Thyroid gland (tissue), 4 donors: ENCODE data around the gene CLIC3. TPM values are rescaled to one million over a fixed set of nuclear protein-coding genes. Genes with fewer than 3 reads are reported as not detected.

Experiments used
- DNase-seq, 2 donors: peaks; one replicate each; pipeline ENCODE4 v3.0.0-alpha.2; 2019
- H3K27ac ChIP-seq, 3 donors: fragments of 200-600 bp; sonication (generic); 1 replicate in 2 of 3; 2 replicates in 1 of 3; pipeline ENCODE4 v1.5.1; 2016 to 2019; ENCODE audit warnings: mild to moderate bottlenecking in 1 of 3, moderate library complexity in 1 of 3
- H3K27me3 ChIP-seq: fragments of 200-600 bp; sonication (generic); one replicate; pipeline ENCODE4 v1.5.1; 2019
- H3K36me3 ChIP-seq, 2 donors: fragments of 200-600 bp; sonication (generic); one replicate each; pipeline ENCODE4 v1.5.1; 2016 to 2019
- H3K4me1 ChIP-seq, 2 donors: fragments of 200-600 bp; sonication (generic); one replicate each; pipeline ENCODE4 v1.5.1; 2017 to 2019
- H3K4me3 ChIP-seq, 3 donors: fragments of 200-600 bp; sonication (generic); replicated peaks in 1 of 3; 1 replicate in 2 of 3; 2 replicates in 1 of 3; pipeline ENCODE4 v1.5.1; 2016; ENCODE audit warnings: mild to moderate bottlenecking in 1 of 3
- H3K9me3 ChIP-seq: fragments of 200-600 bp; sonication (generic); one replicate; pipeline ENCODE4 v1.5.1; 2017
- CTCF ChIP-seq, 6 experiments: fragments of 200-600 bp in 3 of 6; fragments of 450-650 bp in 3 of 6; sonication (generic) in 3 of 6; IDR thresholded peaks; one replicate each; pipeline ENCODE4 v1.5.1; 2016 to 2019; ENCODE audit warnings: antibody characterized with exemption in 6 of 6, mild to moderate bottlenecking in 2 of 6, inconsistent platforms in 1 of 6, moderate library complexity in 1 of 6
- POLR2A ChIP-seq, 2 donors: fragments of 450-650 bp; IDR thresholded peaks; one replicate each; pipeline ENCODE4 v1.6.1; 2017; ENCODE audit warnings: antibody characterized with exemption in 2 of 2, mild to moderate bottlenecking in 2 of 2, moderate library complexity in 1 of 2
- WGBS, 2 donors: methylation state at CpG; one replicate each; pipeline ENCODE4 v1.1.5; 2017; 5-methylcytosine and 5-hydroxymethylcytosine counted together
- intact Hi-C: fragments of 100-400 bp; cut with DNase I; formaldehyde crosslinking; loops from one replicate; pipeline ENCODE4 v1.15.1; 2023
- total RNA-seq, 4 donors: library from RNA; depleted of rRNA; stranded (reverse); fragments of >200 nt; gene quantifications; one replicate each; pipeline ENCODE4 v1.2.3, GENCODE V29; 2016

The CLIC3 gene
- total RNA-seq, 4 donors from 2014 or later: 97.7 to 301 (median 268) TPM

DNA sequence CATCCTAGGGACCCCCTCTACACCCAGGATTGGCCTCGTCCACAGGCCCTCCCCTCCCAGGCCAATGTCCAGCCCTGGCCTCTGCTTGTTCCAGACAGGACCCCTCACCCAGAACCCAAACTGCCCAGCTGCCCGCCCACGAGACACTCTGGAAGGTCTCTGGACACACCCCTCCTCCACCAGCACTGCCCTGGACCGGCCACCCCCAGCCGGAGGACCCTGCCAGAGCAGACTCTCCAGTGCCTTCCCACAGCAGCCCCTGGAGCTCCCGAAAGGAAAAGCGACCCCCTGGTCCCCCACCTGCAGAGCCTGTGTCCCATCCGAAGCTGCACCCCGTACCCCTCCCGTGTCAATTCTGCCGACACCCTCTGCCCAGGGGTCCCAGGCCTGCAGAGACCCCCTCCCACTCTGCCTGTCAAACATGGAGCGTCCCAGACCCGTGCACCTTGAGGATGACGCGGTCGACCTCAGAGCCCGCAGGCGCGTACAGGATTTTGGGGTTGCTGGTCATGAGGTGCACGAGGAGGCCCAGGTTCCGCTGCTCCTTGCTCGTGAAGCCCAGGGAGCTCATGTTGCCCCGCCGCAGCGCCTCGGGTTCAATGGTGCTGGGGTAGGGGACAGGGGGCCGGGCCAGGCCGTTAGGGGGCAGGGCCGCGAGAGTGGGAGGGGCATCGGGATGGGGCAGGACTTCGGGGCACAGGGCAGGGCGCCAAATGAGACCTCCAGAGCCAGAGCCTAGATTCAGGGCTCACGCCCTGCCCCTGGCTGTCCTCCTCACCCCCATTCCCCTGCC lies 23.7 kb upstream of the CLIC3 start:
- Histone ChIP-seq H3K27ac (no peak overlapping the region), H3K27me3 (no peaks in the 10 kb centered on the region), H3K4me1 (no peaks in the 10 kb centered on the region), H3K4me3 (no peak overlapping the region), H3K36me3 (peaks cover 26% of the 10 kb centered on the region in 2 donors), H3K9me3 (no peaks in the 10 kb centered on the region)
- intact Hi-C loops: no loop called here
- 94 to 95% methylated on average over 9 to 17 of the region's 34 CpGs for WGBS, 2 donors
- no peak for TF ChIP-seq POLR2A (IDR thresholded peaks at IDR 0.05)
- TF ChIP-seq CTCF (IDR thresholded peaks at IDR 0.05): no peak
- no peak for DNase-seq

DNA sequence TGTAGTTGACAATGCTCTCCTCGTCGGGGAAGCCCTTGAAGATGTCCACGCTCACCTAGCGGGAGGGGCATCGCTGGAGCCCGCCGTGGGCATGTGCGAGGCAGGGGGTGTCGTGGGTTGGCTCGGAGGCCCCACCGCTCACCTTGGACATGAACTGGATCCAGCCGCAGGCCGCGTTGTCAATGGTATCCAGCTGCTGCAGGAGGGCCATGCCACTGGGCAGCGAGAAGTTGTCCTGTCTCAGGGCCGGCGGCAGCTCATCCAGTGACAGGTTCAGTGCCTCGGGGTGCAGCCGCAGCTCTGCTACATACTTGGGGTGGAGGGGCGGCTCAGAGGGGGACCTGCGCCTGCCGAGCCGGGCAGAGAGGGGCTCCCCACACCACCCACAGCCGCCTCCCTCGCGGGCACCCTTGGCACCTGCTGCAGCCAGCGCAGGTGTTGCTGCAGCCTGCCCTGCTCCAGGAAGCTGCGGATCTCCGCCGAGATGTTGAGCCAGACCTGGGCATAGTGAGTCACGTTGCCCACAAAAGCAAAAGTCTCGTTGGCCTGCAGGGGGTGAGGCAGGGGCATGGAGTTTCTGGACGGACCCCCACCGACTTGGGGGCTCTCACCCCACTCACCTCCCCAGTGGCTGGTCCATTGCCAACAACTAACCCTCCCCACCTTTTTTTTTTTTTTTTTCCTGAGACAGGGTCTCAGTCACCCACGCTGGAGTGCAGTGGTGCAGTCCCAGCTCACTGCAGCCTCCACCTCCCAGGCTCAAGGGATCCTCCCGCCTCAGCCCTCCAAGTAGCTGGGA lies 22.6 kb upstream of the CLIC3 start:
- TF ChIP-seq CTCF (IDR thresholded peaks at IDR 0.05) (no peak), POLR2A (IDR thresholded peaks at IDR 0.05) (no peak)

DNA sequence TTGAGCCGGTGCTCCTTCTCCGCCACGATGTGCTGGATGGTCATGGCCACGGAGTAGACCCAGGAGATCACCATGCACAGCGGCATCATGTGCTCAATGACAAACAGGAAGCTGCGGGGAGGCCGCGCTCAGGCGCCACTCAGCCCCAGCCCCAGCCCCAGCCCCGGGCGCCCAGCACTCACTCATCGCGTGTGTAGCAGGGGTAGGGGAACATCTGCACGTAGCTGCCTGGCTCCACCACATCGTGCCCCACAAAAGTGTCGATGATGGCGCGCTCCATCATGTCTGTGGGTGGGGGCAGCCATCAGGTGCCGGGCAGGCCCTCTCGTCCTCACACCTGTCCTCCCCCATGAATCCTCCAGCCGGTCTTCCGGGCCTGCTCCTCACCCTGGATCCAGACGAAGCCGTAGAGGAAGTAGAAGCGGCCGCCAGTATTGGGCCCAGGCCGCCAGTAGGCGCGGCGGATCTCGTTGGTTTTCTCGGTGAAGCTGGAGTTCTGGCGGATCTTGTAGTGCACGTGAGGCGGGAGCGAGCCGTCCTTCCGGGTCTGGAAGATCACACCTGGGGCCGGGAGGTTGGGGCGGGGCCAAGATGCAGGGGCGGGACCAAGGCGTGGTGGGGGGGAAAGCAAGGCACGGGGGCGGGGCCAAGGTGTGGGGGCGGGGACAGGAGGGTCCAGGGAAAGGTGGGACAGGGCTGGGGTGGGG lies 21.6 kb upstream of the CLIC3 start:
- DNase-seq: no peak
- Histone ChIP-seq H3K27ac (no peak overlapping the region), H3K9me3 (no peaks in the 10 kb centered on the region), H3K36me3 (peaks cover 34 to 35% of the 10 kb centered on the region in 2 donors), H3K27me3 (no peaks in the 10 kb centered on the region), H3K4me3 (no peak overlapping the region), H3K4me1 (no peaks in the 10 kb centered on the region)
- 94% methylated on average over 12 to 26 of the region's 45 CpGs for WGBS, 2 donors
- intact Hi-C loops: no loop called here
- no peak for TF ChIP-seq POLR2A (IDR thresholded peaks at IDR 0.05)
- TF ChIP-seq CTCF (IDR thresholded peaks at IDR 0.05): no peak

More for the DNA sequence above, 22.6 kb upstream of the CLIC3 start:
- Histone ChIP-seq H3K36me3 (peaks cover 34 to 35% of the 10 kb centered on the region in 2 donors), H3K9me3 (no peaks in the 10 kb centered on the region), H3K4me1 (no peaks in the 10 kb centered on the region), H3K27ac (no peak overlapping the region), H3K4me3 (no peak overlapping the region), H3K27me3 (no peaks in the 10 kb centered on the region)
- no peak for DNase-seq
- intact Hi-C loops: no loop called here
- 93 to 94% methylated on average over 11 to 23 of the region's 36 CpGs for WGBS, 2 donors

DNA sequence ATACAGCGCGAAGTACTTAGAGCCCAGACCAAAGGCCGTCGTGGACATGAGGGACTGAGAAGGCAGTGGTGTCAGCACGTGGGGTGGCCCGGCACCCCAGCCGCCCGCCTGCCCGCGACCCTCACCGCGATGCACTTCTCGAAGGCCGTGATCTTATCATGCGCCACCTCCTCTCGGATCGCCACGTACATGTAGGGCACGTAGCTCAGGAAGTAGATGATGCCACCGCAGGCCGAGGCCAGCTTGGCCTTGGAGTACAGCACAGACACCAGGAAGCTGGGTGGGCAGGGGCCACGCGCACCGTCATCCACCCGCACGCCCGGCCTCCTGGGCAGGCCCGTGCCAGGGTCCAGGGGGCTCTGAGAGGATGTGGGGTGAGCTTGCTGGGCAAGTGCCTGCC lies 20.7 kb upstream of the CLIC3 start:
- Histone ChIP-seq H3K27me3 (no peaks in the 10 kb centered on the region), H3K27ac (no peak overlapping the region), H3K9me3 (no peaks in the 10 kb centered on the region), H3K4me3 (no peak overlapping the region), H3K4me1 (no peaks in the 10 kb centered on the region), H3K36me3 (peaks cover 35% of the 10 kb centered on the region in 2 donors)
- intact Hi-C loops: no loop called here
- no peak for DNase-seq
- TF ChIP-seq CTCF (IDR thresholded peaks at IDR 0.05) (no peak), POLR2A (IDR thresholded peaks at IDR 0.05) (no peak)
- 96 to 100% methylated on average over 4 to 13 of the region's 28 CpGs for WGBS, 2 donors
